ENCODE results near the gene FEZ2.

FEZ2 gene

DNA sequence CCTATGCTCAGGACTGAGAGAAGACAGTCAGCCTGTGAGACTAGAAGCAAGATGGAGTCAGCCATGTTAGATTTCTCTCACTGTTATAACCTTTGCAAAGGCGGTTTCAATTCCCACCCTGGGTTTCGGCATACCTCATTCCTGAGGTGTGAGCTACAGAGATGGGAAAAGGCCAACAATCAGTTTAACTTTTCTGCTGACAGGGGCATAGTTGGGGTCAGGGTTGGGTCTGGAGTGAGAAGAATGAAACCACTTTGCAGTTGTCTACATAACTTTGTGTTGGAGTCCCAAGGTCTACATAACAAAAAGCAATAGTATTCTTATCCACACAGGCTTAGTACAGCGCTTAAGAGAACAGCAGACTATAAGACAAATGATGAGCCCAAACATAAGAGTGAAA is 28.1 kb upstream of the FEZ2 start:
- Histone ChIP-seq H2AFZ (ENCODE audit: low read depth) (no peak overlapping the region), H3K9ac (no peak overlapping the region), H3K4me1 (ENCODE audit: low read depth, poor library complexity, severe bottlenecking) (no peaks in the 10 kb centered on the region), H3K79me2 (ENCODE audit: insufficient read depth, low read depth) (no peaks in the 10 kb centered on the region), H3K27me3 (ENCODE audit: insufficient read depth, low read depth) (no peaks in the 10 kb centered on the region), H4K20me1 (ENCODE audit: insufficient read depth) (no peaks in the 10 kb centered on the region), H3K36me3 (ENCODE audit: insufficient read depth) (no peaks in the 10 kb centered on the region), H3K27ac (no peak overlapping the region), H3K4me3 (IDR thresholded peaks at IDR 0.05; ENCODE audit: insufficient read depth, low read depth, low read length) (no peak overlapping the region), H3K4me2 (no peak overlapping the region)
- TF ChIP-seq, protein P1, sequence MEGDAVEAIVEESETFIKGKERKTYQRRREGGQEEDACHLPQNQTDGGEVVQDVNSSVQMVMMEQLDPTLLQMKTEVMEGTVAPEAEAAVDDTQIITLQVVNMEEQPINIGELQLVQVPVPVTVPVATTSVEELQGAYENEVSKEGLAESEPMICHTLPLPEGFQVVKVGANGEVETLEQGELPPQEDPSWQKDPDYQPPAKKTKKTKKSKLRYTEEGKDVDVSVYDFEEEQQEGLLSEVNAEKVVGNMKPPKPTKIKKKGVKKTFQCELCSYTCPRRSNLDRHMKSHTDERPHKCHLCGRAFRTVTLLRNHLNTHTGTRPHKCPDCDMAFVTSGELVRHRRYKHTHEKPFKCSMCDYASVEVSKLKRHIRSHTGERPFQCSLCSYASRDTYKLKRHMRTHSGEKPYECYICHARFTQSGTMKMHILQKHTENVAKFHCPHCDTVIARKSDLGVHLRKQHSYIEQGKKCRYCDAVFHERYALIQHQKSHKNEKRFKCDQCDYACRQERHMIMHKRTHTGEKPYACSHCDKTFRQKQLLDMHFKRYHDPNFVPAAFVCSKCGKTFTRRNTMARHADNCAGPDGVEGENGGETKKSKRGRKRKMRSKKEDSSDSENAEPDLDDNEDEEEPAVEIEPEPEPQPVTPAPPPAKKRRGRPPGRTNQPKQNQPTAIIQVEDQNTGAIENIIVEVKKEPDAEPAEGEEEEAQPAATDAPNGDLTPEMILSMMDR (conservative IDR thresholded peaks at IDR 0.05; ENCODE audit: low read depth, low read length) = no peak

DNA sequence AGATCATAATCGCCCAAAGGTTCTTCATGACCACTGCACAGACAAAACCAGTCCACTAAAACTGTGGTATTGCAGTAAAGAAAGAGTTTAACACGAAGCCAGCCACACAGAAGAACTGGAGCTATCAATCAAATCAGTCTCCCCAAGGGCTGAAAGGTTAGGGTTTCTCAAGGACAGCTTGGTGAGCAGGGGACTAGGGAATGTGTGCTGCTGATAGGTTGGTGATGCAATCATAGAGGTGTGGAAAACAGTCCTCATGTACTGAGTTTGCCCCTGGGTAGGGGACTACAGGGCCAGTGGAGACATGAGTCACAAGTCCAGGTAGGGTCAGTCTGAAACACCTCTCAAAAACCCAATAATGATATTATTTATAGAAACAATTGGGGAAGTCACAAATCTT is 27.3 kb upstream of the FEZ2 start:
- no peaks in the 10 kb centered on the region for H3K27me3 ChIP-seq (ENCODE audit: insufficient read depth, low read depth)
- no peak overlapping the region for H3K9ac ChIP-seq
- TF ChIP-seq, protein P1 (conservative IDR thresholded peaks at IDR 0.05; ENCODE audit: low read depth, low read length) = no peak
- H3K79me2 ChIP-seq (ENCODE audit: insufficient read depth, low read depth) = no peaks in the 10 kb centered on the region
- H3K4me3 ChIP-seq (IDR thresholded peaks at IDR 0.05; ENCODE audit: insufficient read depth, low read depth, low read length) = no peak overlapping the region
- no peak overlapping the region for H3K27ac ChIP-seq
- H3K4me1 ChIP-seq (ENCODE audit: low read depth, poor library complexity, severe bottlenecking) = no peaks in the 10 kb centered on the region
- no peak overlapping the region for H2AFZ ChIP-seq (ENCODE audit: low read depth)
- no peaks in the 10 kb centered on the region for H3K36me3 ChIP-seq (ENCODE audit: insufficient read depth)
- no peak overlapping the region for H3K4me2 ChIP-seq
- H4K20me1 ChIP-seq (ENCODE audit: insufficient read depth) = no peaks in the 10 kb centered on the region

- Histone ChIP-seq H3K4me3 (IDR thresholded peaks at IDR 0.05; ENCODE audit: insufficient read depth, low read depth, low read length) (no peak overlapping the region), H3K36me3 (ENCODE audit: insufficient read depth) (no peaks in the 10 kb centered on the region), H3K4me2 (no peak overlapping the region), H3K4me1 (ENCODE audit: low read depth, poor library complexity, severe bottlenecking) (no peaks in the 10 kb centered on the region), H3K27ac (no peak overlapping the region), H4K20me1 (ENCODE audit: insufficient read depth) (no peaks in the 10 kb centered on the region), H3K27me3 (ENCODE audit: insufficient read depth, low read depth) (no peaks in the 10 kb centered on the region), H3K9ac (no peak overlapping the region), H3K79me2 (ENCODE audit: insufficient read depth, low read depth) (no peaks in the 10 kb centered on the region), H2AFZ (ENCODE audit: low read depth) (no peak overlapping the region)
- TF ChIP-seq, protein P1 (conservative IDR thresholded peaks at IDR 0.05; ENCODE audit: low read depth, low read length) = no peak
Measured at GRCh38 chr2:36620321-36620720, 22.4 kb upstream of the FEZ2 start.

DNA sequence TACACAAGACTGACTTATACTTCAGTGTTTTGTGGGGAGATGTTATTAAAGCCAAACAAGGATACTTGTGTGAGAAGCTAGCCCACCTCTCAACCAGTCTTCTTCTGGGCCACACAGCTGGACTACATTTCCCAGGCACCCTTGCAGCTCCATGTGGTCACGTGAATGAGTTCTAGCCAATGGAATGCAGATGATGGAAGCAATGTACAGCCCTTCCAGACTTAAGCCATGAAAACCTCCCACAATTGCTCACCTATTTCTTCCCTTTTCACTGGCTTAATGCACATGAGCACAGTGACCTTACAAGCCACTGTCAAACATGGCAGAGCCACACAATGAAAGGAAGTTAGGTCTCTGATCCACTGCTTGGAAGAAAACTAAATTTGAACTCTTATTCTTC is 20.4 kb upstream of the FEZ2 start:
- no peak overlapping the region for H3K4me2 ChIP-seq
- H3K79me2 ChIP-seq (ENCODE audit: insufficient read depth, low read depth) = no peaks in the 10 kb centered on the region
- TF ChIP-seq, protein P1 (conservative IDR thresholded peaks at IDR 0.05; ENCODE audit: low read depth, low read length) = no peak
- no peaks in the 10 kb centered on the region for H3K36me3 ChIP-seq (ENCODE audit: insufficient read depth)
- H3K4me3 ChIP-seq (IDR thresholded peaks at IDR 0.05; ENCODE audit: insufficient read depth, low read depth, low read length) = no peak overlapping the region
- H3K27ac ChIP-seq = no peak overlapping the region
- no peaks in the 10 kb centered on the region for H4K20me1 ChIP-seq (ENCODE audit: insufficient read depth)
- no peaks in the 10 kb centered on the region for H3K4me1 ChIP-seq (ENCODE audit: low read depth, poor library complexity, severe bottlenecking)
- H3K9ac ChIP-seq = no peak overlapping the region
- H2AFZ ChIP-seq (ENCODE audit: low read depth) = peak overlapping the region; percentile 29; the same call in 1 of the 2 replicates
- no peaks in the 10 kb centered on the region for H3K27me3 ChIP-seq (ENCODE audit: insufficient read depth, low read depth)
